Endothelial cell (in vitro differentiated cells): ENCODE data around the gene ZNF580. TPM values are rescaled to one million over a fixed set of nuclear protein-coding genes. Genes with fewer than 3 reads are reported as not detected.

Experiments
- DNase-seq: peaks from one replicate; pipeline ENCODE4 v3.0.0; 2021; ENCODE audit warnings: low spot score
- H3K27ac Mint-ChIP-seq: one replicate; pipeline ENCODE4 v1.8.0; 2021; ENCODE audit warnings: mixed read lengths, inconsistent platforms; ENCODE audit not compliant: unreplicated experiment
- H3K27me3 Mint-ChIP-seq: one replicate; pipeline ENCODE4 v1.8.0; 2021; ENCODE audit warnings: mild to moderate bottlenecking, moderate library complexity, mixed read lengths, inconsistent platforms; ENCODE audit not compliant: unreplicated experiment
- H3K36me3 Mint-ChIP-seq: one replicate; pipeline ENCODE4 v1.8.0; 2021; ENCODE audit warnings: mild to moderate bottlenecking, low read depth, mixed read lengths, inconsistent platforms; ENCODE audit not compliant: unreplicated experiment
- H3K4me1 Mint-ChIP-seq: one replicate; pipeline ENCODE4 v1.8.0; 2021; ENCODE audit warnings: mild to moderate bottlenecking, mixed read lengths, inconsistent platforms; ENCODE audit not compliant: unreplicated experiment
- H3K4me3 Mint-ChIP-seq: one replicate; pipeline ENCODE4 v1.8.0; 2021; ENCODE audit warnings: mild to moderate bottlenecking, mixed read lengths, inconsistent platforms; ENCODE audit not compliant: unreplicated experiment
- H3K9me3 Mint-ChIP-seq: one replicate; pipeline ENCODE4 v1.8.0; 2021; ENCODE audit warnings: mixed read lengths, inconsistent platforms; ENCODE audit not compliant: unreplicated experiment
- total RNA-seq: library from RNA; stranded (reverse); fragmentation: NEBNext Ultra II Directional; extraction: Animal tissue kit (Norgen Biotek cat#: 25700); gene quantifications from one replicate; pipeline ENCODE4 v1.2.1, GENCODE V29; 2021; ENCODE audit not compliant: unreplicated experiment
- TF ChIP-seq, protein P1 (sequence below): fragments of 200-600 bp; sonication (generic); IDR thresholded peaks from one replicate; pipeline ENCODE4 v1.5.0; 2021; ENCODE audit warnings: antibody characterized with exemption; ENCODE audit not compliant: unreplicated experiment

ZNF580 gene
- total RNA-seq, 1 donor from 2014 or later = 34.0 TPM

DNA sequence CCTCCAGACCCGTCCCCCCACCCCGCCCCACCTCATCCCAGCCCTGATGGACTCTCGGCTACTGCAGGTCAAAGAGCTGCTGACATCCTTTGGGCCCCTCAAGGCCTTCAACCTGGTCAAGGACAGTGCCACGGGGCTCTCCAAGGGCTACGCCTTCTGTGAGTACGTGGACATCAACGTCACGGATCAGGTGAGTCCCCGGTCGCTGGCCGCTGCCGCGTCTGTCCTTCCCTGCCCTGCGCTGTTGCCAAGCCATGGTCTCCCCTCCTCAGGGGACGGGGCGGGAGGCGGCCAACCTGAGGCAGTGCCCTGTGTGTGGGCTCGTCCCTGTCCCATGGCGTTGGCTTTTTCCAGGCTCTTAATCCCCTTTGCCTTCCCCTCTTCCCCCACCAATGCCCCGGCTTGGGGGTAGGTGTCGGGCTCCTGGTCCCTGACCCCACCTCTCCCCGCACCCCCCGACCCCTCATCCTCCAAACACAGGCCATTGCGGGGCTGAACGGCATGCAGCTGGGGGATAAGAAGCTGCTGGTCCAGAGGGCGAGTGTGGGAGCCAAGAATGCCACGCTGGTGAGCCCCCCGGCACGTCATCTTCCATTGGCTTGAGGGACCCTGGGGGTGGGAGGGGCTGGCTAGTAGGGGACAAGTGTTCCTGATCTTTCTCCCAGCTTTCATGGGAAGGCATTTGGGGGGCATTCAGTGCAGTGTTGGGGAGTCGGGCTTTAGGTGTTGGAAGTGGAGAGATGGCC lies 28.0 kb downstream of the ZNF580 start:
- H3K27me3 Mint-ChIP-seq = peaks cover 32% of the 10 kb centered on the region
- H3K27ac Mint-ChIP-seq = no peak overlapping the region
- TF ChIP-seq, protein P1, sequence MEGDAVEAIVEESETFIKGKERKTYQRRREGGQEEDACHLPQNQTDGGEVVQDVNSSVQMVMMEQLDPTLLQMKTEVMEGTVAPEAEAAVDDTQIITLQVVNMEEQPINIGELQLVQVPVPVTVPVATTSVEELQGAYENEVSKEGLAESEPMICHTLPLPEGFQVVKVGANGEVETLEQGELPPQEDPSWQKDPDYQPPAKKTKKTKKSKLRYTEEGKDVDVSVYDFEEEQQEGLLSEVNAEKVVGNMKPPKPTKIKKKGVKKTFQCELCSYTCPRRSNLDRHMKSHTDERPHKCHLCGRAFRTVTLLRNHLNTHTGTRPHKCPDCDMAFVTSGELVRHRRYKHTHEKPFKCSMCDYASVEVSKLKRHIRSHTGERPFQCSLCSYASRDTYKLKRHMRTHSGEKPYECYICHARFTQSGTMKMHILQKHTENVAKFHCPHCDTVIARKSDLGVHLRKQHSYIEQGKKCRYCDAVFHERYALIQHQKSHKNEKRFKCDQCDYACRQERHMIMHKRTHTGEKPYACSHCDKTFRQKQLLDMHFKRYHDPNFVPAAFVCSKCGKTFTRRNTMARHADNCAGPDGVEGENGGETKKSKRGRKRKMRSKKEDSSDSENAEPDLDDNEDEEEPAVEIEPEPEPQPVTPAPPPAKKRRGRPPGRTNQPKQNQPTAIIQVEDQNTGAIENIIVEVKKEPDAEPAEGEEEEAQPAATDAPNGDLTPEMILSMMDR = no peak
- no peak overlapping the region for H3K4me3 Mint-ChIP-seq
- peaks cover 59% of the 10 kb centered on the region for H3K36me3 Mint-ChIP-seq
- H3K4me1 Mint-ChIP-seq = peaks cover 18% of the 10 kb centered on the region
- no peaks in the 10 kb centered on the region for H3K9me3 Mint-ChIP-seq
- no peak for DNase-seq

DNA sequence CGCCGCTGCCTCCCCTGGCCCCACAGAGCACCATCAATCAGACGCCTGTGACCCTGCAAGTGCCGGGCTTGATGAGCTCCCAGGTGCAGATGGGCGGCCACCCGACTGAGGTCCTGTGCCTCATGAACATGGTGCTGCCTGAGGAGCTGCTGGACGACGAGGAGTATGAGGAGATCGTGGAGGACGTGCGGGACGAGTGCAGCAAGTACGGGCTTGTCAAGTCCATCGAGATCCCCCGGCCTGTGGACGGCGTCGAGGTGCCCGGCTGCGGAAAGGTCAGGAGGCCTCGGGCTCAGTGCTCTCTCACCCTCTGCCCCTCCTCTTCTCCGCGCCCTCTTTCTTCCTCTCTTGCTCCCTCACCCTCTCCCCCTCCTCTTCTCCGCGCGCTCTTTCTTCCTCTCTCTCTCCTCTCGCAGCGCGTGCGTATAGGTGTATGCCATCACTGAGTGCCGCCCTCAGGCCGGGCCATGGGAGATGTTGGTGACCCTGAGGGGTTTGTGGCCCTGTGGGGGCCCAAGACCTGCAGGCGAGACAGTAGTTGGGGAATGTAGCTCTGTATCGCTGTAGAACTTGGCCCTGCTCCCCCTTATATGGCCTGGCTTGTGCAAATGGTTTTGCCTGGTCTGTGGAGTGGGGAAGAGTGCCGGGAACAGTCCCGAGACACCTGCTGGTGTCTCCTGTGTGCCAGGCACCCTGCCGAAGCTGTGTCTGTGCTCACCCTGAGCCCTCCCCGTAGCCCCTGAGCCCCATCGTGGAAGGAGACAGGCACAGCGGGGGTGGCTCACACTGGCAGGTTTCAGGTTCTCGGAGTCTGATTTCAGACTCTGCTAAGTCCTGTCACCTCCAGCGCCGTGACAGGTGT lies 28.8 kb downstream of the ZNF580 start:
- Mint-ChIP-seq H3K4me3 (no peak overlapping the region), H3K36me3 (peaks cover 55% of the 10 kb centered on the region), H3K9me3 (no peaks in the 10 kb centered on the region), H3K27ac (no peak overlapping the region), H3K4me1 (peaks cover 22% of the 10 kb centered on the region), H3K27me3 (peaks cover 29% of the 10 kb centered on the region)
- no peak for DNase-seq
- TF ChIP-seq, protein P1 = no peak

- peak overlapping the region; percentile 81 for H3K27ac Mint-ChIP-seq
- H3K36me3 Mint-ChIP-seq = peaks cover 53% of the 10 kb centered on the region
- H3K9me3 Mint-ChIP-seq = no peaks in the 10 kb centered on the region
- peak; percentile 39 for DNase-seq
- peak overlapping the region; percentile 83 for H3K4me3 Mint-ChIP-seq
- TF ChIP-seq, protein P1 = no peak
- peaks cover 27% of the 10 kb centered on the region for H3K27me3 Mint-ChIP-seq
- H3K4me1 Mint-ChIP-seq = peaks cover 24% of the 10 kb centered on the region
These were observed 29.7 kb downstream of the ZNF580 start for GRCh38 chr19:55670280-55671053.

GRCh38 chr19:55671054-55671378 lies 30.2 kb downstream of the ZNF580 start:
- Mint-ChIP-seq H3K4me3 (peak overlapping the region; percentile 83), H3K36me3 (peaks cover 55% of the 10 kb centered on the region), H3K27ac (peak overlapping the region; percentile 81), H3K4me1 (peaks cover 25% of the 10 kb centered on the region), H3K27me3 (peaks cover 33% of the 10 kb centered on the region), H3K9me3 (no peaks in the 10 kb centered on the region)
- TF ChIP-seq, protein P1 = no peak
- no peak for DNase-seq
